C4-2B (cell line): ENCODE measurements around the gene MEIS2.

Experiments
- H3K27ac ChIP-seq: fragments of 450-650 bp; 2 replicates; pipeline ENCODE4 v1.5.1; 2017
- CTCF ChIP-seq: fragments of 450-650 bp; conservative IDR thresholded peaks from 2 replicates; pipeline ENCODE4 v1.5.1; 2017; ENCODE audit warnings: mild to moderate bottlenecking
- ZFX ChIP-seq: fragments of 450-650 bp; IDR thresholded peaks from 2 replicates; pipeline ENCODE4 v1.6.1; 2017

The MEIS2 gene

DNA sequence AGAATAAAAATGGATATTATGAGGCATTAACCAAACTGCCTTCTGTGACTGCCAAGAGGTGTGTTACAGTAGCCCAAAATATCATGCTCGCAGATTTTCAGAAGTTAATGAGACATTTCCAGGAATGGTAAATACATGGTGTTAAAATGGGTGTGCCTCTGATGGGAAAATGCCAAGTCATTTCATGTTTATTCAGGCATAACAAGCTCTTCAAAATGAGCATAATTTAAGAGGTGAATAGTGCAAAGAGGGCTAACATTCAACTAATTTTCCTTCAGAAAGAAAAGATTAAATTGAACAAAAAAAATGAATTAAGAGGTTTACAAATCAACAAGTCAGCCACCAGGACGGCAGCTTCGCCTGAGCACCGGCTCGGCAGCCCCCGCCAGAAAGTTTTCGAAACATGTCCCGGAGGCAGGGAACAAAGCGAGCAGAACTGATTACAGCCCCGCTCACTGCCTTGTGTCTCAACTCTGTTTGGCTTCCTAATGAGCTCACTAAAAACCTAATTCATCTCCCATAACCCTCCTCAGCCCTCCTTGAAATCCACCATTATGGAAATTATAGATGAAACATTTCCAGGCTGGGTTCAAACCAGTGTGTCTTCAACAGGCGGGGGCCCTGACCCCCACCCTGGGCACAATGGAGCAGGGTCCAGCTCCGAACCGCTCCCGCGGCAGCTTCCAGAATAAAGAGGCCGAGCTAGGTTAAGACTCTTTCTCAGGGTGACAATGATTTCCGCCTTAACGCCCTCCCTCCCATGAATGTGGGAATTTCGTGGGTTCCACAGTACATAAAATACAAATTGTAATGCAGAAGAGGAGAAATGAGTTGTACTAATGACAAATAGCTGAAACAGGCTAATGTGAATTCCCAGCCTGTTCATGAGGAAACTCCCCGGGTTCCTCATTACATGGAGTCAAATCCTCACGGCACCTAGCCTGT lies 43.9 kb downstream of the MEIS2 start:
- no peak overlapping the region for H3K27ac ChIP-seq
- no peak for TF ChIP-seq ZFX
- no peak for TF ChIP-seq CTCF

- no peak for TF ChIP-seq CTCF
- TF ChIP-seq ZFX, result no peak
- no peak overlapping the region for H3K27ac ChIP-seq
Observed at GRCh38 chr15:37055481-37055880, 44.9 kb downstream of the MEIS2 start.

- no peak overlapping the region for H3K27ac ChIP-seq
- TF ChIP-seq CTCF, result no peak
Observed at GRCh38 chr15:37054336-37054735, 46.0 kb downstream of the MEIS2 start.

DNA sequence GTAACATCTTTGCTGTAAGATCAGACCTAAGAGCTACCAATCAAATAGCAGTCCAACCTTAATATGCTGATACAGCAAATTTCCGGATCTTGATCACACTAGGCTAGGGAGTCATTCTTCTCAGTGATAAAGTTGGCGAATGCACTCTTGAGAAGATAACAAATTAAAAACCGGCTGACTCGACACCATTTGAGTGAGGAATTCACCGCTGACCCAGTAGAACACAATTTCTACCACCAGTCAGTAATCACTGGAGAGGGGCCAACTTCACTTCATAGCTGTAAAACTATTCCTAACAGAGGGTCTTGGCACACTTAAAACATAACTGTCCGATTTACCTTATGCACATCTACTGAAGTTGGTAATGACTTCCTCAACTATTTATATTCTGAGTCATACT lies 47.2 kb downstream of the MEIS2 start:
- no peak overlapping the region for H3K27ac ChIP-seq
- TF ChIP-seq CTCF, result no peak
- TF ChIP-seq ZFX, result no peak

GRCh38 chr15:37050345-37050744 lies 50.0 kb downstream of the MEIS2 start:
- no peak overlapping the region for H3K27ac ChIP-seq
- no peak for TF ChIP-seq CTCF
- no peak for TF ChIP-seq ZFX

DNA sequence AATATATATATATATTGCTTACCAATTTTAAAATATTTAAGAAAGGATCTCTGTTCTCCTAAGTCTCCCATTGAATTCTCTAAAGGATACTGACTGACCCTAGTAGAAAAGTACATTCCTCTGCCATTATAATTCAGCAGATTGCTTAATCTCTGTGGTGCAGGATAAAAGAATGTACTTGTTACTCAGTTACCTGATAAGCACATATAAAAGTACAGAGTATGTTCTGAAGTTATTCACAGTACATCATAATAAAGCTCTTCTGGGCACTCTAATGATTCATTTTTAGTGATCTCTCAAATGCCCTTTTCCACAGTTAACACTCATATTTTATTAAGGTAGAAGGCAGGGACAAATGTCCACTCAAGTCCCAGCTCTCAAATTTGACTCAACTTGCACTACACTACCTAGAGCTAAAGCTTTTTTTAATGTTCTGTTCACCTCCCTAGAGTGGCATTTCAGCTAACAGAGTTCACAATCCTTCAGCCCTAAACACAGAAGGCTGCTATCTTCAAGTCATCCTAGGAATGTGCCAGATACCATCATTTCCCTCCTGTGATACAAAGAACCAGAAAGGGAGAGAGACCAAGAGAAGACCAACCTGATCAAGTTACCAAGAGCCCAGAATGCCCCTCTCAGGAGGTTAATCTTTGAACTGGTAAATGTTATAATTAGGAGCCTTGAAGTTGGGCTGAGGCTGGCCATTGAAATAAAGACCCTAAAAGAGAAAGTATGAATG lies 53.3 kb downstream of the MEIS2 start:
- no peak overlapping the region for H3K27ac ChIP-seq
- no peak for TF ChIP-seq CTCF
- no peak for TF ChIP-seq ZFX
